IPS-20b (cell line): ENCODE data around the gene TP73.
"Not testable (repeated sequence)": the region's sequence is repeated elsewhere in the genome, so short reads cannot be mapped to it uniquely, and the experiment has no call there.

ENCODE experiments used
- H3K27ac ChIP-seq: one replicate; pipeline ENCODE4 v1.5.1; 2013; ENCODE audit warnings: low read length
- H3K27me3 ChIP-seq: 2 replicates; pipeline ENCODE4 v1.6.1; 2013; ENCODE audit warnings: mild to moderate bottlenecking, low read length, inconsistent platforms; ENCODE audit not compliant: insufficient read depth
- H3K36me3 ChIP-seq: 2 replicates; pipeline ENCODE4 v1.6.1; 2013; ENCODE audit warnings: low read depth, mild to moderate bottlenecking, inconsistent platforms, low read length, moderate library complexity; ENCODE audit not compliant: insufficient read depth
- H3K4me1 ChIP-seq: 2 replicates; pipeline ENCODE4 v1.6.1; 2013; ENCODE audit warnings: mild to moderate bottlenecking, control low read depth, inconsistent platforms, low read length, moderate library complexity; ENCODE audit not compliant: insufficient read depth
- H3K4me3 ChIP-seq: 2 replicates; pipeline ENCODE4 v1.5.1; 2013; ENCODE audit warnings: mild to moderate bottlenecking, low read length, inconsistent platforms
- H3K9ac ChIP-seq: 2 replicates; pipeline ENCODE4 v1.6.1; 2013; ENCODE audit warnings: low read depth, mild to moderate bottlenecking, inconsistent platforms, low read length, moderate library complexity
- H3K9me3 ChIP-seq: 2 replicates; pipeline ENCODE4 v1.6.1; 2013; ENCODE audit warnings: mild to moderate bottlenecking, low read depth, low read length, inconsistent platforms; ENCODE audit not compliant: insufficient read depth

Gene TP73

GRCh38 chr1:3743421-3743820 is 91.1 kb downstream of the TP73 start:
- Histone ChIP-seq H3K27me3 (no peaks in the 10 kb centered on the region), H3K9me3 (no peaks in the 10 kb centered on the region), H3K9ac (no peak overlapping the region), H3K36me3 (peaks cover 50% of the 10 kb centered on the region), H3K4me1 (peaks cover 12% of the 10 kb centered on the region; the same call in 1 of the 2 replicates), H3K27ac (no peak overlapping the region), H3K4me3 (no peak overlapping the region)

- peaks cover 12% of the 10 kb centered on the region; the same call in 1 of the 2 replicates for H3K4me1 ChIP-seq
- no peak overlapping the region for H3K27ac ChIP-seq
- no peaks in the 10 kb centered on the region for H3K27me3 ChIP-seq
- no peaks in the 10 kb centered on the region for H3K9me3 ChIP-seq
- no peak overlapping the region for H3K4me3 ChIP-seq
- H3K36me3 ChIP-seq: peaks cover 46% of the 10 kb centered on the region
- H3K9ac ChIP-seq: no peak overlapping the region
Measured at GRCh38 chr1:3743826-3744225, 91.5 kb downstream of the TP73 start.

- H3K27ac ChIP-seq: no peak overlapping the region
- no peak overlapping the region for H3K9ac ChIP-seq
- H3K36me3 ChIP-seq: peaks cover 37% of the 10 kb centered on the region
- H3K9me3 ChIP-seq: no peaks in the 10 kb centered on the region
- peaks cover 12% of the 10 kb centered on the region; the same call in 1 of the 2 replicates for H3K4me1 ChIP-seq
- H3K27me3 ChIP-seq: peaks cover 5% of the 10 kb centered on the region; the same call in 1 of the 2 replicates
- no peak overlapping the region; the same call in 1 of the 2 replicates for H3K4me3 ChIP-seq
Measured at GRCh38 chr1:3744646-3745045, 92.3 kb downstream of the TP73 start.

GRCh38 chr1:3745071-3745470 is 92.8 kb downstream of the TP73 start:
- Histone ChIP-seq H3K4me1 (peaks cover 12% of the 10 kb centered on the region; the same call in 1 of the 2 replicates), H3K27me3 (peaks cover 5% of the 10 kb centered on the region; the same call in 1 of the 2 replicates), H3K36me3 (peaks cover 33% of the 10 kb centered on the region), H3K4me3 (peak overlapping the region; percentile 18; the same call in 1 of the 2 replicates), H3K27ac (no peak overlapping the region), H3K9me3 (no peaks in the 10 kb centered on the region), H3K9ac (no peak overlapping the region)

GRCh38 chr1:3745590-3746381 is 93.5 kb downstream of the TP73 start:
- H3K9ac ChIP-seq: peak overlapping the region; percentile 88; the same call in 1 of the 2 replicates

GRCh38 chr1:3746389-3746829 is 94.1 kb downstream of the TP73 start:
- peak overlapping the region; percentile 84 for H3K4me3 ChIP-seq
- peaks cover 12% of the 10 kb centered on the region; the same call in 1 of the 2 replicates for H3K4me1 ChIP-seq
- H3K27me3 ChIP-seq: peaks cover 16% of the 10 kb centered on the region
- peaks cover 28% of the 10 kb centered on the region for H3K36me3 ChIP-seq
- H3K27ac ChIP-seq: peak overlapping the region; percentile 48
- H3K9ac ChIP-seq: peak overlapping the region; percentile 88; the same call in 1 of the 2 replicates
- no peaks in the 10 kb centered on the region for H3K9me3 ChIP-seq

More at GRCh38 chr1:3745590-3746381, 93.5 kb downstream of the TP73 start:
- Histone ChIP-seq H3K4me1 (peaks cover 12% of the 10 kb centered on the region; the same call in 1 of the 2 replicates), H3K36me3 (peaks cover 30% of the 10 kb centered on the region), H3K9me3 (no peaks in the 10 kb centered on the region), H3K27ac (no peak overlapping the region), H3K27me3 (peaks cover 10% of the 10 kb centered on the region), H3K4me3 (peak overlapping the region; percentile 84)

- Histone ChIP-seq H3K36me3 (peaks cover 22% of the 10 kb centered on the region), H3K27ac (peak overlapping the region; percentile 48), H3K27me3 (peaks cover 16% of the 10 kb centered on the region), H3K9me3 (no peaks in the 10 kb centered on the region), H3K4me3 (peak overlapping the region; percentile 84), H3K9ac (peak overlapping the region; percentile 88), H3K4me1 (peaks cover 12% of the 10 kb centered on the region; the same call in 1 of the 2 replicates)
Measured at GRCh38 chr1:3746830-3747521, 94.7 kb downstream of the TP73 start.

GRCh38 chr1:3747522-3747848 is 95.2 kb downstream of the TP73 start:
- Histone ChIP-seq H3K4me1 (peaks cover 12% of the 10 kb centered on the region; the same call in 1 of the 2 replicates), H3K36me3 (peaks cover 17% of the 10 kb centered on the region), H3K27me3 (peaks cover 16% of the 10 kb centered on the region), H3K4me3 (peak overlapping the region; percentile 84; the same call in 1 of the 2 replicates), H3K9ac (no peak overlapping the region), H3K9me3 (no peaks in the 10 kb centered on the region), H3K27ac (no peak overlapping the region)

- no peak overlapping the region for H3K27ac ChIP-seq
- peaks cover 16% of the 10 kb centered on the region for H3K27me3 ChIP-seq
- H3K36me3 ChIP-seq: peaks cover 13% of the 10 kb centered on the region
- peaks cover 12% of the 10 kb centered on the region; the same call in 1 of the 2 replicates for H3K4me1 ChIP-seq
- H3K9ac ChIP-seq: no peak overlapping the region
- no peak overlapping the region for H3K4me3 ChIP-seq
- no peaks in the 10 kb centered on the region for H3K9me3 ChIP-seq
Measured at GRCh38 chr1:3747903-3748302, 95.6 kb downstream of the TP73 start.

GRCh38 chr1:3748316-3748900 is 96.1 kb downstream of the TP73 start:
- Histone ChIP-seq H3K4me1 (peaks cover 12% of the 10 kb centered on the region; the same call in 1 of the 2 replicates), H3K27me3 (peaks cover 16% of the 10 kb centered on the region)
- not testable (repeated sequence) for H3K9ac ChIP-seq, H3K36me3 ChIP-seq, H3K27ac ChIP-seq, H3K9me3 ChIP-seq, H3K4me3 ChIP-seq

GRCh38 chr1:3749512-3749911 is 97.2 kb downstream of the TP73 start:
- peaks cover 16% of the 10 kb centered on the region for H3K27me3 ChIP-seq
- no peak overlapping the region for H3K27ac ChIP-seq
- H3K4me3 ChIP-seq: no peak overlapping the region
- H3K9ac ChIP-seq: no peak overlapping the region
- H3K36me3 ChIP-seq: peaks cover 7% of the 10 kb centered on the region; the same call in 1 of the 2 replicates
- peaks cover 12% of the 10 kb centered on the region; the same call in 1 of the 2 replicates for H3K4me1 ChIP-seq
- no peaks in the 10 kb centered on the region for H3K9me3 ChIP-seq
